NCI-H748 (cell line): ENCODE data around the gene CENPO.

ENCODE experiments used
- DNase-seq: peaks from one replicate; lab custom pipeline; 2025; ENCODE audit not compliant: unreplicated experiment; lab: John Stamatoyannopoulos, UW

Gene CENPO

GRCh38 chr2:24792874-24793760 is at the start of gene CENPO, which contains the start of gene PTRHD1:
Gene CENPO (plus strand): TSS chr2:24793425. CDS start chr2:24793920, 495 bp downstream.
Gene PTRHD1 (minus strand): TSS chr2:24793391. CDS start chr2:24793377, 14 bp downstream.
- DNase-seq: peak; percentile 98

GRCh38 chr2:24743924-24744323 is 49.3 kb upstream of the CENPO start:
- DNase-seq: no peak

DNA sequence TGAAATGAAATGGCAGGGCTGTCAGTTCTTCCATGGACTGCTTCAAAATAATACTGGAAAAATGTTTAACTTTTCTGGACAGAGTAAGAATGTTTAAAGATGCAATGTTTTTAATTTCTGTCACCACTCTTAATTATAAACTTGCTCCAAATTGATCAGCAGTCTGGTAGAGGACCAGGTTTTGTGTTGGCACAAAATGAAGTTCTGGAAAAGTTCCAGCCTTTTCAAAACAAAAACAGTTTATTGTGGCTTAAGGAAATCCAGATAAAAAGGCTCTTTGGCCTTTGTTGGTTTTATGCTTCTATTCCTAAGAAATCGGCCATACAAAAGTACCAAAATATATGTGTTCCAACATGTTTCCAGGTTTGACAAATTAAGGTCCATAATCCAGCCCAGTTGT is 48.9 kb upstream of the CENPO start:
- no peak for DNase-seq

- DNase-seq: no peak
These were observed 47.4 kb upstream of the CENPO start for GRCh38 chr2:24745825-24746224.

GRCh38 chr2:24747299-24747698 is 45.9 kb upstream of the CENPO start:
- no peak for DNase-seq

- DNase-seq: no peak
These were observed 44.0 kb upstream of the CENPO start for GRCh38 chr2:24749069-24749691.

GRCh38 chr2:24754985-24755705 is 38.1 kb upstream of the CENPO start:
- DNase-seq: peak; percentile 64

DNA sequence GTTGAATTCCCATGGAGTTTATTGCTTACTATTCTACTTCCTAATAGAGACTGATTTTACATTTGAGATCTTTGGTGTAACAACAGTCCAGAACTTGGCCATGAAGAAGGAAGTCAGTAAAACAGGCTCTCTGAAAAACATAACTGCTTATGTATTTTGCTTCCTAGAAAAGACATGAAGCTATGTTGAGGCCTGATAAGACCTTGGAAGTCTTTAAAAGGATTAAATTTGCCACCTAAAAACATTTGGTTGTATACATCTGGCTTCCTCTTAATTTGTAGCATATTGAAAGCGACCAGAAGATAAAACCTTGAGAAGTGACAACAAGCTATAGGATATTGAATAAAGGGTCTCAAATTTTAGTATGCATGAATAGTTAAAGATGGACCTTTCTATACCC is 36.4 kb upstream of the CENPO start:
- DNase-seq: no peak

- DNase-seq: no peak
These were observed 31.4 kb upstream of the CENPO start for GRCh38 chr2:24761866-24762265.

GRCh38 chr2:24762518-24762917 is 30.7 kb upstream of the CENPO start:
- DNase-seq: peak; percentile 43

GRCh38 chr2:24763843-24764242 is 29.4 kb upstream of the CENPO start:
- DNase-seq: no peak

- DNase-seq: no peak
These were observed 26.6 kb upstream of the CENPO start for GRCh38 chr2:24766609-24767008.

DNA sequence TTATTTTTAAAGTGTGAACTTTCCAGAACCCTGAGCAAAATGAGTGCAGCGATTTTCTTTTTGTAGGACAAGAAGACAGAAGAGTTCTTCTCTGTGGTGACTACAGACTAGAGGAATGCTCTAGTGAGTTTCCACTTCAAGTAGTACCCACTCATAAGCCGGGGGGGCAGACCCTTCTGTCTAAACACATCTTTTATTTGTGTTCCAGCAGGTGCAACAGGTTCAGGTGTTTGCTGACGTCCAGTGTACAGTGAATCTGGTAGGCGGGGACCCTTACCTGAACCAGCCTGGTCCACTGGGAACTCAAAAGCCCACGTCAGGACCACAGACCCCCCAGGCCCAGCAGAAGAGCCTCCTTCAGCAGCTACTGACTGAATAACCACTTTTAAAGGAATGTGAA is 25.2 kb upstream of the CENPO start:
- peak; percentile 38 for DNase-seq

DNA sequence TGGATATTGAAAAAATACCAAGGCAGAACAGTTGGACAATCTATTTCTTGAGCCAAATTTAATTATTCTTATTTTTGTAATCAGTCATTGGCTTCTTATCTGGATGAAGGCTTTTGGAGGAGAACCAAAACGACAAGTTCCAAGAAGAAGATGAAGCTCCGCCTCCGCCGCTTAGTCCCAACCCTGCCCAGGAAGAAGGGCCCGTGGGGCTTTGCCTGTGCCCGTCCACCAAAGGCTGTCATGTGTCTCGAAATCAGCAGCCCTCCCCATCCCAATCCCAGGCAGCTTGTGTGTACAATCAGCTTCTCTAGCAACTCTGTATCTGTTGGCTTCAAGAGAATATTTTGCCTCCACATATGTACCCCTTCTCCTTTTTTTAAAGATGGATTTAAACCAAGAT is 24.6 kb upstream of the CENPO start:
- DNase-seq: no peak

DNA sequence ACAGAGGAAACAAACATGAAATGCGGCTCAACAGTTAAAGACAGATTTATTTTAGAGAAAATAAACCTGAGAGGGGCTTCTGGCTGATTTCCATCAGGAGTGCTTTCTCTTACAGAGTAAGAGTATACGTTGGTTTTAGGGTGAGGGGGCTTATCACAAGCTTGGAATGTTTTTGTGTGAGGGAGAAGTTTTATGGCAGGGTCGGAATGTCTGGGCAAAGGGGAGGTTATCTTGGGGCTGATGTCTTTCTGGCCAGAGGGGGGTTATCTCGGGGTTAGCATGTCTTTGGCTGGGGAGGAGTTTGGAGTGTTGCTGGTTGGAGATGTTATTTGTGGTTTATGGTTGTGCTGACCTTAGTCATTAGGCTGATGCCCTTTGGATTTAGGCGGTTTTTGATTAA is 22.2 kb upstream of the CENPO start:
- DNase-seq: no peak

DNA sequence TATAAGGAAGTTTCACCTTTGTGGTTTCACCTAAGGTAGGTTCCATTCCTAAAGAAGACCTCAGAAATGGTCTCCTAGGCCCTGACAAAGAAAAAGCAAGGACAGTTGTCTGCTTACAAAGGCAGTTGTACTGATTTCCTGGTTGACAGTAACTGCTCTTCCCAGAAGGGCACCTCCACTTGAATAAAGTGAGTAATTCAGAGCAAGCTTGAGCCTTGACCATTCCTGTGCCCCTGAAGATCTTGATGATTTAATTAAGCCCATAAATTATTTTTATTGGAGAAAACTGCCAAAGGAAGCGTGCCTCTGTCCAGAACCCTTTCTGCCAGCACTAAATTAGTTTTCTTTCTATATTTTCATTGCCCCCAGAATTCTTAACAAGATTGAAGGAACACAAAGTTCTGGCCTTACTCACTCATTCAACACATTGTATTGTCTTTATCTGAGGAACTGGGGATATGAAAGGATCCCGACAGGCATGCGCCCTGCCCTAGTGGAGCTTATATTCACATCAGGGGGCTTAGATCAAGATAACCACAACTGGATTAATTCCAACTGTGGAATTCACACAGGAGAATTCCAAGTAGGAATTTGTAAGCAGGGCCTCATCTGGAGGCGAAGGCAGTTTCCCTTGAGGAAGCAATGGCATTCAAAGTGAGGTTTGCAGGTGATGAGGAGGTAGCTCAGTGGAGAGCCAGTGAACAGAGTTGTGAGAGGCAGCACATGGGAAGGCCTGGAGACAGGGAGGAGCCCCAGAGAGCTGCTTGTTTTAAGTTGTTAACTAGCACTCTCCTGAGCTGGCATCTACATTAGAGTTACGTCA is 21.2 kb upstream of the CENPO start:
- no peak for DNase-seq

GRCh38 chr2:24774373-24774772 is 18.9 kb upstream of the CENPO start:
- DNase-seq: no peak

DNA sequence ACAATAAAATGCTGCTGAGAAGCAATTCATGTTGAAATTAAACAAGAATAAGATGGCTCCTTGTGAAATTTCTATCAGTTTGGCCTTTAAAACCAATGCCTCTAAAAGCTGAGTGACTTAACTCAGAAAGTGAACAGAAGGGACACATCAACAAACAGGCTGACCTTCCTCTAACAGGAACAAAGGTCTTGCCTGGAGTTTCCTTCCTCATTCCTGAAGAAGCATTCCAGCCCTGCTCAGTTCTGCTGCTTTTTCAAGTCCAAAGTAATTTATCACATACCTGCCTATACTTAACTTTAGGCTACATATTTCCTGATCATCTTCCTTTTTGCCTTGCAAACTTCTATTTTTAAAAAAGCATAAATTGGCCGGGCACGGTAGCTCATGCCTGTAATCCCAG is 14.1 kb upstream of the CENPO start:
- no peak for DNase-seq

- DNase-seq: no peak
These were observed 9.6 kb upstream of the CENPO start for GRCh38 chr2:24783641-24784040.

DNA sequence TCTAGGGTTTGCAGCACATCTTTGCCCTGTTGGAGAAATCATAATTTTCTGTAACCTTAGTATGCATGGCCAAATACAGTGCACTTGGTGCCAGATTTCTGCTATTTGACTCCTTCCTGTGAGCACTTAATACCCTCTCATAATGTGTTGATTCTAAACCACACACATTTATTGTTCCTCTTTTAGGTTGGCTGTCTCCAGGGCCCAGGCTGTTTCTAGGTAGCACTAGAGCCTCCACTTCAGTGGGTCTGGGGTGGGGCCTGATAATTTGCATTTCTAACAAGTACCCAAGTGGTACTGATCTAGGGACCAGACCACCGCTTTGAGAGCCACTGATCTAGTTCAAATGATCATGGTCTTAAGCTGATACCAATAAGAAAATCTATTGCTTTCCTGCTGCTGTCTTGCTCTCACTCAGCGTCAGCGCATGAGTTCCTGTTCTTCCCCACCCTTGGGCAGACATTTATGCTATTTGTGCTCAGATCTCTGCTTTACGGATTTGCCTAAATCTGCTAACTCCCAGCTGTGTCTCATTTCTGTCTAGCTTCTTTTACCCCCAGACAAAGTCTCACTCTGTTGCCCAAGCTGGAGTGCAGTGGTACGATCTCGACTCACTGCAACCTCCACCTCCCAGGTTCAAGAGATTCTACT is 7.4 kb upstream of the CENPO start:
- peak; percentile 34 for DNase-seq
